PC-9 (cell line): ENCODE data around the gene UBE2D1. TPM values are rescaled to one million over a fixed set of nuclear protein-coding genes. Genes with fewer than 3 reads are reported as not detected.

Experiments used
- BruUV-seq: library from RNA; stranded (reverse); fragments of 400-500 nt; replicated peaks from 2 replicates; lab custom pipeline; 2021; lab: Mats Ljungman, UMichigan
- CTCF ChIA-PET: fragments of 300-600 bp; sonication (Branson Sonifier 250); formaldehyde crosslinking; loops from one replicate; lab custom pipeline; 2022; ENCODE audit warnings: antibody characterized with exemption; lab: Charles Lee
- POLR2A ChIA-PET: fragments of 300-600 bp; sonication (Branson Sonifier 250); formaldehyde crosslinking; loops from one replicate; lab custom pipeline; 2022; ENCODE audit warnings: antibody characterized with exemption; ENCODE audit not compliant: unreplicated experiment; lab: Charles Lee
- DNase-seq, 2 experiments: peaks; one replicate each; pipeline versions ENCODE4 v3.0.0 to v3.0.0-alpha.2; 2015 to 2022; ENCODE audit warnings: mixed read lengths in 1 of 2
- H2AFZ ChIP-seq: fragments of 200-600 bp; sonication (generic); 2 replicates; pipeline ENCODE4 v1.8.1; 2017; ENCODE audit warnings: antibody characterized with exemption
- H3F3A ChIP-seq: fragments of 200-600 bp; sonication (generic); 2 replicates; pipeline ENCODE4 v1.8.1; 2017; ENCODE audit warnings: antibody characterized with exemption, mild to moderate bottlenecking, low read depth; ENCODE audit not compliant: insufficient read depth
- H3K27ac ChIP-seq: fragments of 200-600 bp; sonication (generic); 2 replicates; pipeline ENCODE4 v1.6.1; 2016; ENCODE audit warnings: mixed run types
- H3K27me3 ChIP-seq: fragments of 200-600 bp; sonication (generic); 2 replicates; pipeline ENCODE4 v1.6.1; 2016; ENCODE audit warnings: low read depth, mixed run types; ENCODE audit not compliant: insufficient read depth
- H3K36me3 ChIP-seq: fragments of 200-600 bp; sonication (generic); 2 replicates; pipeline ENCODE4 v1.6.1; 2016; ENCODE audit warnings: low read depth, mixed run types
- H3K4me1 ChIP-seq: fragments of 200-600 bp; sonication (generic); replicated peaks from 2 replicates; pipeline ENCODE4 v1.6.1; 2016; ENCODE audit warnings: mixed run types; ENCODE audit not compliant: insufficient read depth
- H3K4me2 ChIP-seq: fragments of 200-600 bp; sonication (generic); 2 replicates; pipeline ENCODE4 v1.6.1; 2017; ENCODE audit warnings: mixed run types
- H3K4me3 ChIP-seq: fragments of 200-600 bp; sonication (generic); 2 replicates; pipeline ENCODE4 v1.6.1; 2016; ENCODE audit warnings: mixed run types
- H3K79me2 ChIP-seq: fragments of 200-600 bp; sonication (generic); 2 replicates; pipeline ENCODE4 v1.6.1; 2017; ENCODE audit warnings: low read depth, mixed run types
- H3K9me2 ChIP-seq: fragments of 200-600 bp; sonication (generic); 2 replicates; pipeline ENCODE4 v1.8.1; 2017; ENCODE audit warnings: mild to moderate bottlenecking; ENCODE audit not compliant: insufficient read depth
- H3K9me3 ChIP-seq: fragments of 200-600 bp; sonication (generic); 2 replicates; pipeline ENCODE4 v1.8.1; 2016; ENCODE audit warnings: low read depth; ENCODE audit not compliant: insufficient read depth
- H4K20me1 ChIP-seq: fragments of 200-600 bp; sonication (generic); 2 replicates; pipeline ENCODE4 v1.8.1; 2017; ENCODE audit not compliant: insufficient read depth
- CTCF ChIP-seq: fragments of 200-600 bp; sonication (generic); conservative IDR thresholded peaks from 2 replicates; pipeline ENCODE4 v1.6.1; 2017; ENCODE audit warnings: mixed run types, antibody characterized with exemption, mild to moderate bottlenecking, moderate library complexity
- EZH2 ChIP-seq: fragments of 200-600 bp; sonication (generic); IDR thresholded peaks from 2 replicates; pipeline ENCODE4 v1.8.0; 2017; ENCODE audit warnings: antibody characterized with exemption, low read depth
- intact Hi-C: fragments of 100-400 bp; cut with micrococcal nuclease; formaldehyde crosslinking; loops from one replicate; pipeline ENCODE4 v1.10.0; 2022; ENCODE audit not compliant: unreplicated experiment
- total RNA-seq: library from RNA; stranded (reverse); gene quantifications from 2 replicates; pipeline ENCODE4 v1.2.3, GENCODE V29; 2021

Gene UBE2D1
- total RNA-seq, 1 experiment from 2014 or later = 24.0 TPM

- H3K4me2 ChIP-seq = no peak overlapping the region
- peaks cover 33% of the 10 kb centered on the region for H3K4me1 ChIP-seq
- H4K20me1 ChIP-seq = no peaks in the 10 kb centered on the region
- H3K27me3 ChIP-seq = no peaks in the 10 kb centered on the region
- no peak for DNase-seq
- POLR2A ChIA-PET = no interaction called here
- CTCF ChIA-PET = no interaction called here
- H3K27ac ChIP-seq = no peak overlapping the region
- H2AFZ ChIP-seq = no peak overlapping the region
- no peaks in the 10 kb centered on the region for H3K9me3 ChIP-seq
- H3K79me2 ChIP-seq = no peaks in the 10 kb centered on the region
- intact Hi-C loops = no loop called here
- TF ChIP-seq CTCF (no peak), EZH2 (no peak)
- H3K9me2 ChIP-seq = no peaks in the 10 kb centered on the region
- H3K4me3 ChIP-seq = no peak overlapping the region
- H3K36me3 ChIP-seq = no peaks in the 10 kb centered on the region
- H3F3A ChIP-seq = peaks cover 17% of the 10 kb centered on the region
- BruUV-seq = no TSS peak
These were observed 15.2 kb upstream of the UBE2D1 start for GRCh38 chr10:58319599-58319998.

DNA sequence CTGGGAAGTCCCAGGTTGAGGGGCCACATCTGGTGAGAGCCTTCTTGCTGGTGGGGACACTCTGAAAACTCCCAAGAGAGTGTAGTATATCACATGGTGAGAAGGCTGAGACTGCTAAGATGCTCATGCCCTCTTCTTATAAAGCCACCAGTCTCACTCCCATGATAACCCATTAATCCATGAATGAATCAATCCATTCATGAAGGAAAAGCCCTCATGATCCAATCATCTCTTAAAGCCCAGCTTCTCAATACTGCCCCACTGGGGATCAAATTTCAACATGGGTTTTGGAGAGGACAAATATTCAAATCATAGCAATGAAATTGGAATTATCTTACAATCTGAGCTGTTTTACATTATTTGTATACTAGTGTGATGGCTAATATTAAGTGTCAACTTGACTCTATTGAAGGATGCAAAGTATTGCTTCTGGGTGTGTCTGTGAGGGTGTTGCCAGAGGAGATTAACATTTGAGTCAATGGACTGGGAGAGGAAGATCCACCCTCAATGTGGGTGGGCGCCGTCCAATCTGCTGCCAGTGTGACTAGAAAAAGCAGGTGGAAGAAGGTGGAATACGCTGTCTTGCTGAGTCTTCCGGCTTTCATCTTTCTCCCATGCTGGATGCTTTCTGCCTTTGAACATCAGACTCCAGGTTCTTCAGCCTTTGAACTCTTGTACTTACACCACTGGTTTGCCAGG, 14.3 kb upstream of the UBE2D1 start:
- no peaks in the 10 kb centered on the region for H3K9me3 ChIP-seq
- no peak overlapping the region for H3K4me3 ChIP-seq
- no TSS peak for BruUV-seq
- ChIA-PET CTCF (no interaction called here), POLR2A (no interaction called here)
- H3K4me1 ChIP-seq = peaks cover 33% of the 10 kb centered on the region
- H3K4me2 ChIP-seq = no peak overlapping the region
- H3K9me2 ChIP-seq = no peaks in the 10 kb centered on the region
- TF ChIP-seq EZH2 (no peak), CTCF (no peak)
- H2AFZ ChIP-seq = no peak overlapping the region
- intact Hi-C loops = no loop called here
- H4K20me1 ChIP-seq = no peaks in the 10 kb centered on the region
- H3F3A ChIP-seq = peaks cover 17% of the 10 kb centered on the region
- H3K27me3 ChIP-seq = no peaks in the 10 kb centered on the region
- H3K79me2 ChIP-seq = no peaks in the 10 kb centered on the region
- no peak overlapping the region for H3K27ac ChIP-seq
- H3K36me3 ChIP-seq = no peaks in the 10 kb centered on the region
- DNase-seq = no peak

- Histone ChIP-seq H3K79me2 (no peaks in the 10 kb centered on the region), H3K9me2 (no peaks in the 10 kb centered on the region), H3K27me3 (no peaks in the 10 kb centered on the region), H3K4me2 (peak overlapping the region; percentile 46), H2AFZ (peak overlapping the region; percentile 40; the same call in 1 of the 2 replicates), H3F3A (peaks cover 17% of the 10 kb centered on the region), H3K4me3 (peak overlapping the region; percentile 10; the same call in 1 of the 2 replicates), H3K9me3 (no peaks in the 10 kb centered on the region), H4K20me1 (no peaks in the 10 kb centered on the region), H3K4me1 (peaks cover 33% of the 10 kb centered on the region), H3K27ac (peak overlapping the region; percentile 59), H3K36me3 (no peaks in the 10 kb centered on the region)
- POLR2A ChIA-PET = interaction anchor here (0.5 kb wide), 1 partner anchor 13 kb away, joined by 3 read pairs; no protein-coding TSS in a partner anchor
- DNase-seq = peak; percentile 9 to 87
- CTCF ChIA-PET = no interaction called here
- no TSS peak for BruUV-seq
- intact Hi-C loops = no loop called here
- TF ChIP-seq EZH2 = no peak
- no peak for TF ChIP-seq CTCF
These were observed 12.6 kb upstream of the UBE2D1 start for GRCh38 chr10:58322072-58322834.
